ENCODE measurements around the gene HCN2. TPM values are rescaled to one million over a fixed set of nuclear protein-coding genes. Genes with fewer than 3 reads are reported as not detected.

HCN2 gene
- total and polyA plus RNA-seq, 10 of the 15 experiments (the other 5 are each of a cell fraction or from before 2014, with no cell fraction given): 0.01 to 0.54 (median 0.08) TPM; not detected in 4

- no peak for TF ChIP-seq NKRF (conservative IDR thresholded peaks at IDR 0.05)
- no peak for TF ChIP-seq USF2 (IDR thresholded peaks at IDR 0.05; ENCODE audit: borderline replicate concordance, low read depth, low read length)
- TF ChIP-seq ETV6 (conservative IDR thresholded peaks at IDR 0.05 in 1 of 2, IDR thresholded peaks at IDR 0.05 in 1 of 2; ENCODE audit: borderline replicate concordance in 1 of 2, low read depth in 1 of 2): no peak
- no peak for TF ChIP-seq EZH2 (IDR thresholded peaks at IDR 0.05; ENCODE audit: borderline replicate concordance, control insufficient read depth, low read depth, low read length)
- no peak for TF ChIP-seq CEBPB (IDR thresholded peaks at IDR 0.05; ENCODE audit: borderline replicate concordance in 1 of 2, low read depth in 2 of 2, low read length in 2 of 2)
- no peak for TF ChIP-seq JUND (IDR thresholded peaks at IDR 0.05; ENCODE audit: low read depth, low read length)
- TF ChIP-seq CEBPZ (IDR thresholded peaks at IDR 0.05; ENCODE audit: low read depth, low read length): no peak
- TF ChIP-seq RB1 (IDR thresholded peaks at IDR 0.05; ENCODE audit: borderline replicate concordance): no peak
- no peak for TF ChIP-seq GATAD2B (conservative IDR thresholded peaks at IDR 0.05; ENCODE audit: low read depth)
- no peak for TF ChIP-seq RELB (IDR thresholded peaks at IDR 0.05; ENCODE audit: low read depth)
Observed at GRCh38 chr19:576768-577438, 12.8 kb upstream of the HCN2 start (continued).
